HepG2 (cell line): ENCODE data around the gene FOSB. TPM values are rescaled to one million over a fixed set of nuclear protein-coding genes. Genes with fewer than 3 reads are reported as not detected.

Experiments
- CREBL2 ChIP-seq: sonication (generic); formaldehyde crosslinking; IDR thresholded peaks from 2 replicates; pipeline ENCODE4 v1.8.1; 2023; ENCODE audit warnings: missing genetic modification reagents, mild to moderate bottlenecking, borderline replicate concordance
- DMAP1 ChIP-seq: IDR thresholded peaks from 2 replicates; pipeline ENCODE4 v1.6.1; 2016
- FOXK1 ChIP-seq: sonication (generic); formaldehyde crosslinking; IDR thresholded peaks from 2 replicates; pipeline ENCODE4 v1.4.0; 2020; ENCODE audit warnings: low read depth, missing genetic modification reagents, borderline replicate concordance
- GABPA ChIP-seq, 2 experiments: IDR thresholded peaks; 2 replicates each; pipeline ENCODE4 v1.6.1; 2011 to 2016; ENCODE audit warnings: low read depth in 2 of 2, low read length in 1 of 2, missing biosample characterization in 1 of 2, missing genetic modification characterization in 1 of 2
- HCFC1 ChIP-seq: fragments of 150-350 bp; IDR thresholded peaks from 2 replicates; pipeline ENCODE4 v1.6.1; 2014; ENCODE audit warnings: low read depth, low read length
- HNRNPL ChIP-seq: fragments of 200-400 bp; formaldehyde crosslinking; IDR thresholded peaks from 2 replicates; pipeline ENCODE4 v1.6.1; 2017; ENCODE audit warnings: mild to moderate bottlenecking, low read depth, low read length
- NFKB2 ChIP-seq: sonication (generic); formaldehyde crosslinking; IDR thresholded peaks from 2 replicates; pipeline ENCODE4 v1.4.0; 2020; ENCODE audit warnings: missing genetic modification reagents, borderline replicate concordance
- PPARG ChIP-seq: conservative IDR thresholded peaks from 2 replicates; pipeline ENCODE4 v1.6.1; 2016; ENCODE audit warnings: missing biosample characterization, missing genetic modification reagents
- RFXANK ChIP-seq: IDR thresholded peaks from 2 replicates; pipeline ENCODE4 v1.6.1; 2016
- SIN3A ChIP-seq: IDR thresholded peaks from 2 replicates; pipeline ENCODE4 v1.6.1; 2011; ENCODE audit warnings: low read depth, mild to moderate bottlenecking, control low read depth, low read length, borderline replicate concordance
- SIX4 ChIP-seq: sonication (generic); formaldehyde crosslinking; IDR thresholded peaks from 2 replicates; pipeline ENCODE4 v1.4.0; 2020; ENCODE audit warnings: missing genetic modification reagents
- SSRP1 ChIP-seq: IDR thresholded peaks from 2 replicates; pipeline ENCODE4 v1.6.1; 2016; ENCODE audit warnings: control low read depth
- ZBTB8A ChIP-seq: sonication (generic); formaldehyde crosslinking; IDR thresholded peaks from 2 replicates; pipeline ENCODE4 v1.4.0; 2020; ENCODE audit warnings: mild to moderate bottlenecking, low read depth, missing genetic modification reagents, borderline replicate concordance
- ZFAT ChIP-seq: sonication (generic); formaldehyde crosslinking; conservative IDR thresholded peaks from 2 replicates; pipeline ENCODE4 v1.8.1; 2023; ENCODE audit warnings: missing genetic modification reagents, inconsistent platforms
- ZNF224 ChIP-seq: sonication (generic); formaldehyde crosslinking; IDR thresholded peaks from 2 replicates; pipeline ENCODE4 v1.5.0; 2020; ENCODE audit warnings: mild to moderate bottlenecking, missing genetic modification reagents
- ZNF274 ChIP-seq: sonication (generic); formaldehyde crosslinking; IDR thresholded peaks from 2 replicates; pipeline ENCODE4 v1.5.1; 2020; ENCODE audit warnings: mild to moderate bottlenecking, missing genetic modification reagents
- ZNF556 ChIP-seq: sonication (generic); formaldehyde crosslinking; IDR thresholded peaks from 2 replicates; pipeline ENCODE4 v1.4.0; 2020; ENCODE audit warnings: mild to moderate bottlenecking, missing genetic modification reagents, borderline replicate concordance
- ZNF607 ChIP-seq: sonication (generic); formaldehyde crosslinking; IDR thresholded peaks from 2 replicates; pipeline ENCODE4 v1.5.1; 2020; ENCODE audit warnings: missing genetic modification reagents, mild to moderate bottlenecking, borderline replicate concordance
- ZNF629 ChIP-seq: sonication (generic); formaldehyde crosslinking; conservative IDR thresholded peaks from 2 replicates; pipeline ENCODE4 v1.5.0; 2020; ENCODE audit warnings: missing genetic modification reagents
- ZNF704 ChIP-seq: sonication (generic); formaldehyde crosslinking; IDR thresholded peaks from 2 replicates; pipeline ENCODE4 v1.8.1; 2023; ENCODE audit warnings: mild to moderate bottlenecking, inconsistent platforms, moderate library complexity, missing genetic modification reagents, borderline replicate concordance
- ZNF747 ChIP-seq: sonication (generic); formaldehyde crosslinking; IDR thresholded peaks from 2 replicates; pipeline ENCODE4 v1.8.1; 2023; ENCODE audit warnings: missing genetic modification reagents, mild to moderate bottlenecking, borderline replicate concordance
- ZSCAN31 ChIP-seq: sonication (generic); formaldehyde crosslinking; IDR thresholded peaks from 2 replicates; pipeline ENCODE4 v1.5.0; 2020; ENCODE audit warnings: low read depth, mild to moderate bottlenecking, missing genetic modification reagents
- polyA plus RNA-seq, 8 experiments: library from polyadenylated mRNA; depleted of rRNA in 3 of 8; stranded (reverse) in 7 of 8; unstranded in 1 of 8; fragments of >200 nt; fragmentation: Illumina TruSeq in 4 of 8; extraction: Trizol in 4 of 8; gene quantifications; 2 replicates each; pipeline versions ENCODE4 v1.2.1 to v1.2.3, GENCODE V29; 2011 to 2016; ENCODE audit warnings: low read depth in 4 of 8, missing spikeins in 1 of 8, mixed read lengths in 1 of 8; ENCODE audit not compliant: insufficient read depth in 1 of 8
- total RNA-seq, 5 experiments: library from RNA; depleted of rRNA; stranded (reverse); fragments of >200 nt; fragmentation: Illumina TruSeq; extraction: Trizol; gene quantifications; 2 replicates each; pipeline ENCODE4 v1.2.3, GENCODE V29; 2016; ENCODE audit warnings: low read depth in 1 of 5
- TF ChIP-seq, protein P1 (sequence below): sonication (generic); formaldehyde crosslinking; IDR thresholded peaks from 2 replicates; pipeline ENCODE4 v1.5.1; 2020; ENCODE audit warnings: missing genetic modification reagents, mild to moderate bottlenecking, borderline replicate concordance
- TF ChIP-seq, protein P2 (sequence below): sonication (generic); formaldehyde crosslinking; IDR thresholded peaks from 2 replicates; pipeline ENCODE4 v1.5.0; 2020; ENCODE audit warnings: missing genetic modification reagents
- TF ChIP-seq, protein P3 (sequence below): conservative IDR thresholded peaks from 2 replicates; pipeline ENCODE4 v1.6.1; 2018; ENCODE audit warnings: missing genetic modification reagents

Gene FOSB
- total and polyA plus RNA-seq, 2 of the 13 experiments (the other 11 are each of a cell fraction or from before 2014, with no cell fraction given): 2.8 to 6.0 TPM

GRCh38 chr19:45506989-45507871 is 39.4 kb downstream of the FOSB start, which contains the start of gene VASP (continued):
- TF ChIP-seq, protein P1, sequence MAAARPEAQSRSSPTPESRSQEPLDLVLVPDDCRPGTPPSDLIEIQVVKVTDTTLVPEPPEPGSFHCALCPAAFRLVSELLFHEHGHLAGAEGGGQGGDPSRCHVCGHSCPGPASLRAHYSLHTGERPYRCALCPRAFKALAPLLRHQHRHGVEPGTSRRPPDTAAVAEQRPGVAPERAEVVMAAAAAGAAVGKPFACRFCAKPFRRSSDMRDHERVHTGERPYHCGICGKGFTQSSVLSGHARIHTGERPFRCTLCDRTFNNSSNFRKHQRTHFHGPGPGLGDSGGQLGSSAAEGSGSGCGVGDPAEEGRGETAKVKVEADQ (CRISPR knock-in tag): no peak
- peak; percentile 64; the same call in 1 of the 2 replicates for TF ChIP-seq ZSCAN31 (CRISPR knock-in tag)
- 0 out of 2 replicates have a peak, but pooled peaks have one; percentile 23 for TF ChIP-seq PPARG (CRISPR knock-in tag)
- peak; percentile 71; the same call in 1 of the 2 replicates for TF ChIP-seq ZNF556 (CRISPR knock-in tag)
- 0 out of 2 replicates have a peak, but pooled peaks have one; percentile 37 for TF ChIP-seq SIX4
- TF ChIP-seq GABPA (IDR thresholded peaks at IDR 0.05; ENCODE audit: low read depth, low read length): no peak
- TF ChIP-seq GABPA (CRISPR knock-in tag; IDR thresholded peaks at IDR 0.05; ENCODE audit: low read depth): peak; percentile 62
- TF ChIP-seq, protein P2, sequence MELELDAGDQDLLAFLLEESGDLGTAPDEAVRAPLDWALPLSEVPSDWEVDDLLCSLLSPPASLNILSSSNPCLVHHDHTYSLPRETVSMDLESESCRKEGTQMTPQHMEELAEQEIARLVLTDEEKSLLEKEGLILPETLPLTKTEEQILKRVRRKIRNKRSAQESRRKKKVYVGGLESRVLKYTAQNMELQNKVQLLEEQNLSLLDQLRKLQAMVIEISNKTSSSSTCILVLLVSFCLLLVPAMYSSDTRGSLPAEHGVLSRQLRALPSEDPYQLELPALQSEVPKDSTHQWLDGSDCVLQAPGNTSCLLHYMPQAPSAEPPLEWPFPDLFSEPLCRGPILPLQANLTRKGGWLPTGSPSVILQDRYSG (CRISPR knock-in tag): no peak; the same call in 1 of the 2 replicates
- peak; percentile 31; the same call in 1 of the 2 replicates for TF ChIP-seq FOXK1 (CRISPR knock-in tag)
- TF ChIP-seq SSRP1 (CRISPR knock-in tag): no peak
- no peak; the same call in 1 of the 2 replicates for TF ChIP-seq ZNF274 (CRISPR knock-in tag)
- no peak for TF ChIP-seq ZBTB8A (CRISPR knock-in tag)
- TF ChIP-seq, protein P3, sequence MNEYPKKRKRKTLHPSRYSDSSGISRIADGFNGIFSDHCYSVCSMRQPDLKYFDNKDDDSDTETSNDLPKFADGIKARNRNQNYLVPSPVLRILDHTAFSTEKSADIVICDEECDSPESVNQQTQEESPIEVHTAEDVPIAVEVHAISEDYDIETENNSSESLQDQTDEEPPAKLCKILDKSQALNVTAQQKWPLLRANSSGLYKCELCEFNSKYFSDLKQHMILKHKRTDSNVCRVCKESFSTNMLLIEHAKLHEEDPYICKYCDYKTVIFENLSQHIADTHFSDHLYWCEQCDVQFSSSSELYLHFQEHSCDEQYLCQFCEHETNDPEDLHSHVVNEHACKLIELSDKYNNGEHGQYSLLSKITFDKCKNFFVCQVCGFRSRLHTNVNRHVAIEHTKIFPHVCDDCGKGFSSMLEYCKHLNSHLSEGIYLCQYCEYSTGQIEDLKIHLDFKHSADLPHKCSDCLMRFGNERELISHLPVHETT: no peak
- TF ChIP-seq RFXANK (CRISPR knock-in tag): no peak
- 0 out of 2 replicates have a peak, but pooled peaks have one; percentile 25 for TF ChIP-seq ZNF747
- TF ChIP-seq NFKB2 (CRISPR knock-in tag): peak; percentile 70; the same call in 1 of the 2 replicates
- TF ChIP-seq ZNF704 (CRISPR knock-in tag): no peak
- no peak; the same call in 1 of the 2 replicates for TF ChIP-seq CREBL2
- peak; percentile 75; the same call in 1 of the 2 replicates for TF ChIP-seq SIN3A
- 0 out of 2 replicates have a peak, but pooled peaks have one; percentile 22 for TF ChIP-seq DMAP1
- peak; percentile 51; the same call in 1 of the 2 replicates for TF ChIP-seq ZNF629 (CRISPR knock-in tag)
- no peak for TF ChIP-seq ZFAT (CRISPR knock-in tag)
- TF ChIP-seq HNRNPL: 0 out of 2 replicates have a peak, but pooled peaks have one; percentile 29
- no peak for TF ChIP-seq ZNF607 (CRISPR knock-in tag)
- TF ChIP-seq HCFC1: no peak
- TF ChIP-seq ZNF224: peak; percentile 18; the same call in 1 of the 2 replicates
